ENCODE measurements around the gene NFATC2IP.
A peak's percentile ranks its signal among the peaks of the same experiment; 100 is the strongest.
"Not testable (repeated sequence)": the region's sequence is repeated elsewhere in the genome, so short reads cannot be mapped to it uniquely, and the experiment has no call there.

NFATC2IP gene

DNA sequence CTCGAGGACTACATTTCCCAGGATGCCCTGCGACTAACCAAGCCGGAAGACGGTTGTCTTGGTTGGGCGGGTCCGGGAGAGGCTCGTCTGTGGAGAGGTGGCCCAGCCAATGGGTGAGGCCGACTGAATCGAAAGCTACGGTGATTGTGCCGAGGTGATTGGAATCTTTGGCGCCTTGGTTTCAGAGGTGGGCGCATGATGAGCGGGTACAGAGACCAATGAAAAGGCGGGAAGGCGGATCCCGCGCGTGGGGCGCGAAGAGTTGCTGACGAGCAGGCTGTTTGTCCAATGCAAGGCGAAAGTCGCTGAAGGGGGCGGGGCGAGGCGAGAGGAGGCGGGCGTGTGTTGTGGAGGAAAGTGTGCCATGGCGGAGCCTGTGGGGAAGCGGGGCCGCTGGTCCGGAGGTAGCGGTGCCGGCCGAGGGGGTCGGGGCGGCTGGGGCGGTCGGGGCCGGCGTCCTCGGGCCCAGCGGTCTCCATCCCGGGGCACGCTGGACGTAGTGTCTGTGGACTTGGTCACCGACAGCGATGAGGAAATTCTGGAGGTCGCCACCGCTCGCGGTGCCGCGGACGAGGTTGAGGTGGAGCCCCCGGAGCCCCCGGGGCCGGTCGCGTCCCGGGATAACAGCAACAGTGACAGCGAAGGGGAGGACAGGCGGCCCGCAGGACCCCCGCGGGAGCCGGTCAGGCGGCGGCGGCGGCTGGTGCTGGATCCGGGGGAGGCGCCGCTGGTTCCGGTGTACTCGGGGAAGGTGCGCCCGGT, at the start of gene NFATC2IP:
TSS of gene NFATC2IP (plus strand) at position 290 of the 762 bp plus-strand sequence. CDS start at position 365, 75 bp downstream.
- DNase-seq, result peak; percentile 99

- DNase-seq, result no peak
These were observed 48.9 kb upstream of the NFATC2IP start for GRCh38 chr16:28901862-28902261.

- DNase-seq, result no peak
These were observed 47.8 kb upstream of the NFATC2IP start for GRCh38 chr16:28902909-28903308.

- no peak for DNase-seq
These were observed 47.2 kb upstream of the NFATC2IP start for GRCh38 chr16:28903344-28904042.

- DNase-seq, result no peak
These were observed 46.4 kb upstream of the NFATC2IP start for GRCh38 chr16:28904363-28904762.

GRCh38 chr16:28904828-28905227, 45.9 kb upstream of the NFATC2IP start:
- no peak for DNase-seq

- DNase-seq, result no peak
These were observed 45.4 kb upstream of the NFATC2IP start for GRCh38 chr16:28905229-28905754.

- no peak for DNase-seq
These were observed 44.9 kb upstream of the NFATC2IP start for GRCh38 chr16:28905800-28906372.

DNA sequence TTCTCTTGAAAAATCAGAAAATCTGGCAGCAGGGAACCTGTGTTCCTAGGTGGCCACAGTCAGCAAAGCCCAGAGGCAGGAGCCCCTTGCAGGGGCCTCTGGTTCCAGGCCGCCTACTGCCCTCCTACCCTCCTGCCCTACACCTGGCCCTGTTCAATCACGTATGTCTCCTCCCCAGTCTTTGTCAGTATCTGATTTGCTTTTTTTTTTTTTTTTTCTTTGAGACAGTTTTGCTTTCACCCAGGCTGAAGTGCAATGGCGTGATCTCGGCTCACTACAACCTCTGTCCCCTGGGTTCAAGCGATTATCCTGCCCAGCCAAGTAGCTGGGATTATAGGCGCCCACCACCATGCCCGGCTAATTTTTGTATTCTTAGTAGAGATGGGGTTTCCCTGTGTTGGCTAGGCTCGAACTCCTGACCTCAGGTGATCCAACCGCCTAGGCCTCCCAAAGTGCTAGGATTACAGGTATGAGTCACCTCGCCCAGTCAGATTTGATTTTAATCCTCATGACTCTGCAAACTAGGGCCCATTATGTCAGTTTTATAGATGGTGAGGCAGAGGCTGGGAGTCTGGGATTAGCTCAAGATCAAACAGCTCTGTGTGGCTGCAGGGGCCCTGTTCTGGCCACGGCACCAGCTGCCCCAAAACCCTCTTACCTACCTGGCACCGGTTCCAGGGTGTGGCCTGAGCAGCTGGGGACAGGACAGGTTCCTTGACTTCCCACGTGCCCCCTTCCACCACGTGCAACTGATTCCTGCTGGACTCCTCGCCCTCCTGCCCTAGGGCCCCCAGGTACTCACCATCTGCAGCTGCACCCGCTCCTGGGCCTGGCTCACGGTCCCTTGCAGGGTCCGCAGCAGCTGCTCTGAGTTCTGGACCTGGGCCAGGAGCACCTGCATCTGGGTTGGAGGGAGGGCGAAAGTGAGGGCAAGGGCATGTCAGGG, 40.4 kb upstream of the NFATC2IP start:
- DNase-seq, result no peak

DNA sequence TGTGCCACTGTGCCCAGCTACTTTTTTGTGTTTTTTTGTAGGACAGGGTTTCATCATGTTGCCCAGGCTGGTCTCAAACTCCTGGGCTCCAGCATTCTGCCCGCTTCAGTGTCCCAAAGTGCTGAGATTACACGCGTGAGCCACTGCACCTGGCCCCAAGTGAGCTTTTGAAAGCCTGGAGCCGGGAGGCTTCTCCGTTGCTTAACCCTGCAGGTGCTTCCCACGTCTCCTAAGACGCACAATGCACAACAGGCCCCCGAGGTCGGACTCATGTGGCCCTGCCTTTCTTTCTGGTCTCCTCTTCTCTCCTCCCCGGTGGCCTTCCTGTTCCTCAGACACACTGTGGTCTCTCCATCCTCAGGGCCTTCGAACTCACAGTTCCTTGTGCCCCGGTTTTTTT, 38.2 kb upstream of the NFATC2IP start:
- no peak for DNase-seq

- no peak for DNase-seq
These were observed 36.6 kb upstream of the NFATC2IP start for GRCh38 chr16:28913946-28914724.

DNA sequence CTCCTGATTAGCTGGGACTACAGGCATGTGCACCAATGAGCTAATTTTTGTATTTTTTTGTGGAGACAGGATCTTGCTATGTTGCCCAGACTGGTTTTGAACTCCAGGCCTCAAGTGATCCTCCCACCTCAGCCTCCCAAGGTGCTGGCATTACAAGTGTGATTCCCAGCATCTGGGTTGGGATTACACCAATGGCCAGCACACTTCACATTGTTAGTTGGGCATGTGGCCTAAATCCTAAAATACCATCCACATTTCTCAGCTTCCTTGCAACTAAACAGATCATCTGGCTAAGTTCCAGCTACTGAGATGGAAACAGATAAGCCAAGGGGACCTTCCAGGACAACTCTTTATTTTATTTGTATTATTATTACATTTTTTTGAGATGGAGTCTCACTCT, 35.6 kb upstream of the NFATC2IP start:
- DNase-seq, result no peak

- DNase-seq, result no peak
These were observed 33.6 kb upstream of the NFATC2IP start for GRCh38 chr16:28917095-28917494.

GRCh38 chr16:28918698-28919097, 32.0 kb upstream of the NFATC2IP start:
- no peak for DNase-seq

- no peak for DNase-seq
These were observed 27.5 kb upstream of the NFATC2IP start for GRCh38 chr16:28923231-28923587.

DNA sequence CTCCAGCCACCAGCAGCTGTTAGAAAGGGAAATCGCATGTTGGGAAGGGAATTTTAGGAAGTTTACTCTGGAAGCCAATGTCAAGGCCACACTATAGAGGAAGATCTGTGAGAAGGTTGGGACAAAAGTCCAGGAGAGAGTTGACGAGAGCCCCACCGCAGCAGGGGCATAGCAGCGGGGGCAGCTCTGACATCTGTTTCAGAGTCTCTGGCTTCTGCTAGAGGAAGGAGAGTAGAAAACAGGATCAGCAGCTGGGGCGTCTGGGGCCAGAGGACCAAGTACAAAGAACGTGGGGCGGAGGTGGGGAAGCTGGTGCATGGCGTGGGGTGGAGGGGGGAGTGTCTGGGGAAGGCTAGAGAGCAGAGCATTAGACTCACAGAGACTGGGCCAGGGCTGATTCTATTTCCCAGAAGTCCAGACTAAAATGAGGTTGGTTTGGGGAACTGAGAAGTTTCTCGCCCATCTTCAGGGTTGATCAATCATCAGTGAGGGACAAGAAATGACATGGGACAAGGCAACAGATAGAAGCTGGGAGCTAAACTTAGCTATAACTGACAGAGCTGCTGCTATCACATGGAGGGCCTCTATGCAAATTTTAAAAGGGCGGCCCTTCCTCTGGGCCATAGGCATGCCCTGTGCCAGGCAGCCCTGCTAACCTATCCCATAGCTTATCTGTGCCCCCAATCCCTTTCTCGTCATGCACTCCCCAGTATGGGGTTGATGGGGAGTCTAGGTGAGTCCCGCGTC, 26.9 kb upstream of the NFATC2IP start:
- no peak for DNase-seq

GRCh38 chr16:28924399-28924761, 26.4 kb upstream of the NFATC2IP start:
- no peak for DNase-seq

DNA sequence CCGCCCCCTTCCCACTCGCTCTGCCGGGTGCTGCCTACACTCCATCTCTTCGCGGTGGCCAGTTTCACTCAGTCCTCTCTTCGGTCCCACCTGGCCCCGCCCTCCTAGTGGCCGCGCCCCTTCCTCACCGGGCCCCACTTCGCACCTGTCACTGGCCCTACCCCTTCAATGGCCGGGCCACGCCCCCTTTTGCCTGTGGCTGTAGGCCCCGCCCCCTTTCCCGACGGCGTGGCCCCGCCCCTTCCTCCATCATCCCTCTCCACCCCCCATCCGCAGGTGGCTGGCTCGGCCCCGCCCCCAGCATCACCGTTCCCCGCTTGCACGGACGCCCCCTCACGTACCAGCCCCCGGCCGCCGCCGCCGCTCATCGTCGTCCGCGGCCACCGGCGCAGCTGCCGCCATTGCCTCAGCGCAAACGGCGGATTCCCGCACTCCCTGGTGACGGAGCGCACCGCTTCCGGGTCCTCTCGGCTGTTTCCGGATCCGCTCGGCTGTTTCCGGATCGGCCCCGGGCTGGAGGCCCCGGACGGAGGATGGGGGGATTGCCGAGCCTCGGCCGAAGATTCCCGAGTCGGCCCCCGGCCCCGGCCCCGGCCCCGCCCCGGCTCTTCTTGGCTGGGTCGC, 25.9 kb upstream of the NFATC2IP start, which contains the start of gene RABEP2:
TSS of gene RABEP2 (minus strand) at position 477 of the 624 bp plus-strand sequence. CDS start at position 402, 75 bp downstream.
- peak; percentile 96 for DNase-seq

GRCh38 chr16:28925386-28926228, 25.1 kb upstream of the NFATC2IP start:
- DNase-seq, result peak; percentile 32

- DNase-seq, result not testable (repeated sequence)
These were observed 24.5 kb upstream of the NFATC2IP start for GRCh38 chr16:28926284-28926683.
